GM23338 (cell line): ENCODE measurements around the gene LYPD5. TPM values are rescaled to one million over a fixed set of nuclear protein-coding genes. Genes with fewer than 3 reads are reported as not detected.
A peak's percentile ranks its signal among the peaks of the same experiment; 100 is the strongest.

ENCODE experiments used
- ATAC-seq: fragments of 200-7000 bp; cut with Tn5 transposase; 3 replicates; pipeline ENCODE4 v1.9.1; 2020
- DNase-seq: peaks from one replicate; pipeline ENCODE4 v3.0.0-alpha.2; 2015; ENCODE audit warnings: low spot score
- H2AFZ ChIP-seq: fragments of 200-600 bp; sonication (generic); 2 replicates; pipeline ENCODE4 v1.8.0; 2016; ENCODE audit warnings: antibody characterized with exemption, mild to moderate bottlenecking, moderate library complexity
- H3F3A ChIP-seq: fragments of 200-600 bp; sonication (generic); replicated peaks from 2 replicates; pipeline ENCODE4 v1.8.0; 2017; ENCODE audit warnings: antibody characterized with exemption, mixed run types, low read depth
- H3K27ac ChIP-seq: fragments of 200-600 bp; sonication (generic); 2 replicates; pipeline ENCODE4 v1.6.1; 2016; ENCODE audit warnings: low read depth
- H3K27me3 ChIP-seq: fragments of 200-600 bp; sonication (generic); 2 replicates; pipeline ENCODE4 v1.8.0; 2016; ENCODE audit warnings: mild to moderate bottlenecking, mixed run types, moderate library complexity; ENCODE audit not compliant: insufficient read depth
- H3K36me3 ChIP-seq: fragments of 200-600 bp; sonication (generic); 2 replicates; pipeline ENCODE4 v1.8.0; 2016; ENCODE audit warnings: mild to moderate bottlenecking; ENCODE audit not compliant: insufficient read depth
- H3K4me1 ChIP-seq: fragments of 200-600 bp; sonication (generic); 2 replicates; pipeline ENCODE4 v1.8.0; 2016; ENCODE audit warnings: mild to moderate bottlenecking, moderate library complexity; ENCODE audit not compliant: insufficient read depth
- H3K4me2 ChIP-seq: fragments of 200-600 bp; sonication (generic); 2 replicates; pipeline ENCODE4 v1.7.1; 2017; ENCODE audit warnings: mixed run types
- H3K4me3 ChIP-seq: fragments of 200-600 bp; sonication (generic); 2 replicates; pipeline ENCODE4 v1.6.1; 2016; ENCODE audit warnings: mixed run types
- H3K79me2 ChIP-seq: fragments of 200-600 bp; sonication (generic); replicated peaks from 2 replicates; pipeline ENCODE4 v1.8.0; 2017; ENCODE audit warnings: mild to moderate bottlenecking; ENCODE audit not compliant: insufficient read depth
- H3K9me2 ChIP-seq: fragments of 200-600 bp; sonication (generic); 2 replicates; pipeline ENCODE4 v1.8.0; 2017; ENCODE audit not compliant: insufficient read depth
- H4K20me1 ChIP-seq: fragments of 200-600 bp; sonication (generic); replicated peaks from 2 replicates; pipeline ENCODE4 v1.8.0; 2017; ENCODE audit warnings: mild to moderate bottlenecking; ENCODE audit not compliant: insufficient read depth
- H3K27ac Mint-ChIP-seq: 2 replicates; pipeline ENCODE4 v1.8.0; 2020; ENCODE audit warnings: inconsistent platforms, mild to moderate bottlenecking, moderate library complexity, mixed read lengths
- H3K27me3 Mint-ChIP-seq: 3 replicates; pipeline ENCODE4 v1.8.0; 2022; ENCODE audit warnings: low read depth, mild to moderate bottlenecking, moderate library complexity, mixed read lengths, inconsistent platforms; ENCODE audit not compliant: insufficient read depth, poor library complexity
- H3K36me3 Mint-ChIP-seq: 3 replicates; pipeline ENCODE4 v1.8.0; 2021; ENCODE audit warnings: low read depth, mild to moderate bottlenecking, inconsistent platforms, moderate library complexity, mixed read lengths
- H3K4me1 Mint-ChIP-seq: 3 replicates; pipeline ENCODE4 v1.8.0; 2020; ENCODE audit warnings: mild to moderate bottlenecking, inconsistent platforms, mixed read lengths
- H3K4me3 Mint-ChIP-seq: 3 replicates; pipeline ENCODE4 v1.8.0; 2021; ENCODE audit warnings: moderate library complexity, mild to moderate bottlenecking, inconsistent platforms, mixed read lengths
- H3K9me3 Mint-ChIP-seq: 3 replicates; pipeline ENCODE4 v1.8.0; 2020; ENCODE audit warnings: moderate library complexity, mild to moderate bottlenecking, inconsistent platforms, mixed read lengths
- CREB1 ChIP-seq: fragments of 250-450 bp; sonication (Bioruptor Pico); IDR thresholded peaks from 2 replicates; pipeline ENCODE4 v1.5.0; 2020; ENCODE audit warnings: low read depth, mild to moderate bottlenecking, moderate library complexity
- CTCF ChIP-seq, 2 experiments: fragments of 200-600 bp in 1 of 2; sonication (generic) in 1 of 2; conservative IDR thresholded peaks; 2 replicates each; pipeline versions ENCODE4 v1.5.1 to v1.6.1; 2016 to 2017; ENCODE audit warnings: antibody characterized with exemption in 2 of 2, low read depth in 2 of 2, mild to moderate bottlenecking in 2 of 2, moderate library complexity in 1 of 2
- EZH2 ChIP-seq: fragments of 200-600 bp; sonication (generic); IDR thresholded peaks from one replicate; pipeline ENCODE4 v1.8.0; 2017; ENCODE audit warnings: antibody characterized with exemption, mild to moderate bottlenecking, low read depth; ENCODE audit not compliant: unreplicated experiment
- EZH2phosphoT487 ChIP-seq: fragments of 200-600 bp; sonication (generic); IDR thresholded peaks from one replicate; pipeline ENCODE4 v1.8.1; 2018; ENCODE audit warnings: antibody characterized with exemption; ENCODE audit not compliant: unreplicated experiment
- JUNB ChIP-seq: IDR thresholded peaks from one replicate; pipeline ENCODE4 v1.6.1; 2016; ENCODE audit warnings: antibody characterized with exemption; ENCODE audit not compliant: unreplicated experiment
- NANOG ChIP-seq: IDR thresholded peaks from 2 replicates; pipeline ENCODE4 v1.6.1; 2016; ENCODE audit warnings: antibody characterized with exemption, borderline replicate concordance
- POLR2AphosphoS5 ChIP-seq: IDR thresholded peaks from 2 replicates; pipeline ENCODE4 v1.6.1; 2016; ENCODE audit warnings: antibody characterized with exemption, low read depth
- REST ChIP-seq: IDR thresholded peaks from one replicate; pipeline ENCODE4 v1.6.1; 2018; ENCODE audit warnings: antibody characterized with exemption; ENCODE audit not compliant: unreplicated experiment
- STAT1 ChIP-seq: IDR thresholded peaks from one replicate; pipeline ENCODE4 v1.6.1; 2016; ENCODE audit warnings: antibody characterized with exemption; ENCODE audit not compliant: unreplicated experiment
- ZNF114 ChIP-seq: fragments of 250-450 bp; sonication (Bioruptor Pico); IDR thresholded peaks from 2 replicates; pipeline ENCODE4 v1.5.0; 2020; ENCODE audit warnings: mild to moderate bottlenecking, moderate library complexity
- ZNF331 ChIP-seq: fragments of 250-450 bp; sonication (Bioruptor Pico); IDR thresholded peaks from 2 replicates; pipeline ENCODE4 v1.5.0; 2020; ENCODE audit warnings: low read depth, mild to moderate bottlenecking, moderate library complexity
- ZNF462 ChIP-seq: fragments of 250-450 bp; sonication (Bioruptor Pico); IDR thresholded peaks from 2 replicates; pipeline ENCODE4 v1.5.0; 2020; ENCODE audit warnings: mild to moderate bottlenecking, moderate library complexity
- polyA plus RNA-seq: library from polyadenylated mRNA; unstranded; fragments of >200 nt; fragmentation: Nextera tagmentation; extraction: Ambion mirVana; gene quantifications from 2 replicates; pipeline ENCODE4 v1.2.1, GENCODE V29; 2016
- total RNA-seq: library from RNA; depleted of rRNA; stranded (reverse); fragments of >200 nt; shearing (Covaris generic); gene quantifications from 2 replicates; pipeline ENCODE4 v1.2.3, GENCODE V29; 2014
- TF ChIP-seq, protein P1 (sequence below): IDR thresholded peaks from 2 replicates; pipeline ENCODE4 v1.6.1; 2016; ENCODE audit warnings: antibody characterized with exemption

The LYPD5 gene
- total and polyA plus RNA-seq, 2 experiments from 2014 or later = 1.1 to 1.5 TPM

DNA sequence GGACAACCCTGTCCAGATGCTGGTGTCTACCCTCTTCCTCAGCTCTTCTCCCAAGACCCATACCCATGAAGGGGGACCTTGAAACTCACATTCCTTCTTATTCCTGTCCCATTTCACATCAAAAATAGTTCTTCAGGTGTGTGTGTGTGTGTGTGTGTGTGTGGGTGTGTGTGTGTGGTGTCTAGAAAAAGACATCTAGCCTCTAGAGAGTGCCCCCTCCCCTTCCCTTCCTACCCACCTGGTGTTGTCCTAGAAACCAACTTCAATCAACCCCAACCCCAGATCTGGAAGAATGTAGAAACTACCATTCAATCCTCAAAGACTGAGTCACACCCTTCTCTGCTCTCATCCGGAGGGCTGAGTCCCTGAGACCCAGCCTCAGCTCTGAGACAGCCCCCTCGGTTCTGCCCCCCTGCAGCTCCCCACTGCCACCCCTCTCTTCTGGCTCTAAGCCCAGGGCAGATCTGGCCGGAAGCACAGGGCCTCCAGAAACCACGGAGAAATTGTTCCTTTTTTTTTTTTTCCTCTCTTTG lies 25.0 kb downstream of the LYPD5 start:
- DNase-seq (no peak), ATAC-seq (no peak)
- Histone ChIP-seq H3K27me3 (peaks cover 36% of the 10 kb centered on the region), H3K36me3 (no peaks in the 10 kb centered on the region), H3K4me3 (0 out of 2 replicates have a peak overlapping the region, but pooled peaks have one; percentile 20), H3K4me1 (peaks cover 36% of the 10 kb centered on the region), H3K27ac (no peak overlapping the region), H4K20me1 (no peaks in the 10 kb centered on the region), H3K79me2 (no peaks in the 10 kb centered on the region), H3K9me2 (no peaks in the 10 kb centered on the region), H3F3A (no peaks in the 10 kb centered on the region), H3K4me2 (peak overlapping the region; percentile 63), H2AFZ (no peak overlapping the region)
- Mint-ChIP-seq H3K4me1 (peaks cover 50% of the 10 kb centered on the region), H3K4me3 (no peak overlapping the region), H3K27me3 (peaks cover 42% of the 10 kb centered on the region), H3K27ac (no peak overlapping the region), H3K9me3 (no peaks in the 10 kb centered on the region; the same call in 2 of the 3 replicates), H3K36me3 (no peaks in the 10 kb centered on the region)
- TF ChIP-seq EZH2phosphoT487 (no peak), POLR2AphosphoS5 (no peak), ZNF331 (no peak), CREB1 (CRISPR knock-in tag) (no peak), STAT1 (no peak), CTCF (conservative IDR thresholded peaks at IDR 0.05; ENCODE audit: low read depth in 2 of 2) (no peak), ZNF114 (CRISPR knock-in tag) (no peak), REST (no peak), EZH2 (no peak), ZNF462 (CRISPR knock-in tag) (no peak), NANOG (no peak), JUNB (no peak)
- TF ChIP-seq, protein P1, sequence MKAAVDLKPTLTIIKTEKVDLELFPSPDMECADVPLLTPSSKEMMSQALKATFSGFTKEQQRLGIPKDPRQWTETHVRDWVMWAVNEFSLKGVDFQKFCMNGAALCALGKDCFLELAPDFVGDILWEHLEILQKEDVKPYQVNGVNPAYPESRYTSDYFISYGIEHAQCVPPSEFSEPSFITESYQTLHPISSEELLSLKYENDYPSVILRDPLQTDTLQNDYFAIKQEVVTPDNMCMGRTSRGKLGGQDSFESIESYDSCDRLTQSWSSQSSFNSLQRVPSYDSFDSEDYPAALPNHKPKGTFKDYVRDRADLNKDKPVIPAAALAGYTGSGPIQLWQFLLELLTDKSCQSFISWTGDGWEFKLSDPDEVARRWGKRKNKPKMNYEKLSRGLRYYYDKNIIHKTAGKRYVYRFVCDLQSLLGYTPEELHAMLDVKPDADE = no peak
